Vagina (tissue), 2 donors: ENCODE data around the gene ING2. TPM values are rescaled to one million over a fixed set of nuclear protein-coding genes. Genes with fewer than 3 reads are reported as not detected.

ENCODE experiments used
- DNase-seq, 2 donors: peaks; one replicate each; pipeline ENCODE4 v3.0.0-alpha.2; 2017; ENCODE audit errors: extremely low spot score in 2 of 2
- H3K27ac ChIP-seq: fragments of 200-600 bp; sonication (generic); one replicate; pipeline ENCODE4 v1.5.1; 2019
- H3K27me3 ChIP-seq: fragments of 200-600 bp; sonication (generic); one replicate; pipeline ENCODE4 v1.5.1; 2019
- H3K36me3 ChIP-seq, 2 donors: fragments of 200-600 bp; sonication (generic); one replicate each; pipeline ENCODE4 v1.5.1; 2017 to 2019
- H3K4me1 ChIP-seq: fragments of 200-600 bp; sonication (generic); one replicate; pipeline ENCODE4 v1.5.1; 2019
- H3K4me3 ChIP-seq, 2 donors: fragments of 200-600 bp; sonication (generic); 1 replicate in 1 of 2; 2 replicates in 1 of 2; pipeline ENCODE4 v1.5.1; 2016 to 2019
- H3K9me3 ChIP-seq: fragments of 200-600 bp; sonication (generic); one replicate; pipeline ENCODE4 v1.5.1; 2019
- POLR2A ChIP-seq, 2 donors: fragments of 450-650 bp; IDR thresholded peaks; one replicate each; pipeline ENCODE4 v1.6.1; 2017; ENCODE audit warnings: antibody characterized with exemption in 2 of 2, mild to moderate bottlenecking in 2 of 2, moderate library complexity in 2 of 2
- POLR2AphosphoS5 ChIP-seq, 2 donors: sonication (generic); formaldehyde crosslinking; IDR thresholded peaks; one replicate each; pipeline ENCODE4 v1.9.0; 2017; ENCODE audit warnings: antibody characterized with exemption in 2 of 2, mild to moderate bottlenecking in 2 of 2, low read depth in 1 of 2; ENCODE audit not compliant: insufficient read depth in 1 of 2
- intact Hi-C: fragments of 100-400 bp; cut with DNase I; formaldehyde crosslinking; loops from one replicate; pipeline ENCODE4 v1.15.1; 2023
- total RNA-seq: library from RNA; depleted of rRNA; stranded (reverse); fragments of >200 nt; gene quantifications from one replicate; pipeline ENCODE4 v1.2.3, GENCODE V29; 2016
- TF ChIP-seq, protein P1 (sequence below), 3 experiments: fragments of 450-650 bp in 2 of 3; fragments of 200-600 bp in 1 of 3; sonication (generic) in 1 of 3; IDR thresholded peaks; one replicate each; pipeline ENCODE4 v1.5.1; 2017 to 2019; ENCODE audit warnings: antibody characterized with exemption in 3 of 3, mild to moderate bottlenecking in 2 of 3, moderate library complexity in 2 of 3

ING2 gene
- total RNA-seq, 1 donor from 2014 or later, result 8.1 TPM

DNA sequence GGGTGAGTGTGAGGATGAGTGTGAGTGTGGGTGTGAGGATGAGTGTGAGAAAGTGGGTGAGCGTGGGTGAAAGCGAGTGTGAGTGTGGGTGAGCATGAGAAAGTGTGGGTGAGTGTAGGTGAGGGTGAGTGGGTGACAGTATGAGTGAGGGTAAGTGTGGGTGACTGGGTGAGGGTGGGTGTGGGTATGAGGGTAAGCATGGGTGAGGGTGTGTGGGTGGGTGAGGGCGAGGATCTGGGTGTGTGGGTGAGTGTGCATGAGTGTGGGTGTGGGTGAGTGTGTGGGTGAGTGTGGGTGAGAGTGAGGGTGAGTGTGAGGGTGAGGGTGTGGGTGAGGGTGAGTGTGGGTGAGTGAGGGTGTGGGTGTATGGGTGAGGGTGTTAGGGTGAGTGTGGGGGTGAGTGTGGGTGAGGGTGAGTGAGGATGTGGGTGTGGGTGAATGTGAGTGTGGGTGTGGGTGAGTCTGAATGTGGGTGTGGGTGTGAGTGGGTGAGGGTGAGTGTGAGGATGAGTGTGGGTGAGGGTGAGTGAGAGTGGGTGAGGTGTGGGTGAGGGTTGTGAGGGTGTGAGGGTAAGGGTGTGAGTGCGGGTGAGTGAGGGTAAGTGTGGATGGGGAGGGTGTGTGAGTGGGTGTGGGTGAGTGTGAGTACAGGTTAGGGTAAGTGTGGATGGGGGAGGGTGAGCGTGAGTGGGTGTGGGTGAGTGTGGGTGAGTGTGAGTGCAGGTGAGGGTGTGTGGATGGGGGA is 48.9 kb downstream of the ING2 start:
- no peak overlapping the region for H3K4me3 ChIP-seq
- no peaks in the 10 kb centered on the region for H3K36me3 ChIP-seq
- H3K4me1 ChIP-seq, result no peaks in the 10 kb centered on the region
- H3K27ac ChIP-seq, result no peak overlapping the region
- no peaks in the 10 kb centered on the region for H3K27me3 ChIP-seq
- no peak for DNase-seq
- H3K9me3 ChIP-seq, result no peaks in the 10 kb centered on the region
- TF ChIP-seq POLR2AphosphoS5 (IDR thresholded peaks at IDR 0.05; ENCODE audit: insufficient read depth in 1 of 2, low read depth in 1 of 2) (no peak), POLR2A (IDR thresholded peaks at IDR 0.05) (no peak)
- TF ChIP-seq, protein P1, sequence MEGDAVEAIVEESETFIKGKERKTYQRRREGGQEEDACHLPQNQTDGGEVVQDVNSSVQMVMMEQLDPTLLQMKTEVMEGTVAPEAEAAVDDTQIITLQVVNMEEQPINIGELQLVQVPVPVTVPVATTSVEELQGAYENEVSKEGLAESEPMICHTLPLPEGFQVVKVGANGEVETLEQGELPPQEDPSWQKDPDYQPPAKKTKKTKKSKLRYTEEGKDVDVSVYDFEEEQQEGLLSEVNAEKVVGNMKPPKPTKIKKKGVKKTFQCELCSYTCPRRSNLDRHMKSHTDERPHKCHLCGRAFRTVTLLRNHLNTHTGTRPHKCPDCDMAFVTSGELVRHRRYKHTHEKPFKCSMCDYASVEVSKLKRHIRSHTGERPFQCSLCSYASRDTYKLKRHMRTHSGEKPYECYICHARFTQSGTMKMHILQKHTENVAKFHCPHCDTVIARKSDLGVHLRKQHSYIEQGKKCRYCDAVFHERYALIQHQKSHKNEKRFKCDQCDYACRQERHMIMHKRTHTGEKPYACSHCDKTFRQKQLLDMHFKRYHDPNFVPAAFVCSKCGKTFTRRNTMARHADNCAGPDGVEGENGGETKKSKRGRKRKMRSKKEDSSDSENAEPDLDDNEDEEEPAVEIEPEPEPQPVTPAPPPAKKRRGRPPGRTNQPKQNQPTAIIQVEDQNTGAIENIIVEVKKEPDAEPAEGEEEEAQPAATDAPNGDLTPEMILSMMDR (IDR thresholded peaks at IDR 0.05), result no peak
- intact Hi-C loops, result no loop called here

DNA sequence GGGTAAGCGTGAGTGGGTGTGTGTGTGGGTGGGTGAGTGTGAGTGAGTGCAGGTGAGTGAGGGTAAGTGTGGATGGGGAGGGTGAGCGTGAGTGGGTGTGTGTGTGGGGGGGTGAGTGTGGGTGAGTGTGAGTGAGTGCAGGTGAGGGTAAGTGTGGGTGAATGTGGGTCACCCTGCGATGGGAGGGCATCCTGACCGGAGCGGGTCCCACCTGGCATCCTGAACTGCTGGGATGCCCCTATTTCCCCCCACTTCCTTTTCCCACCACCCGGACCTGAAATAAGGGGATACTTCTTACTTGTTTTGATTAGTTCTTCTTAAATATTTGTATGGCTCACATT is 49.5 kb downstream of the ING2 start:
- intact Hi-C loops, result no loop called here
- Histone ChIP-seq H3K27ac (no peak overlapping the region), H3K36me3 (no peaks in the 10 kb centered on the region), H3K4me3 (no peak overlapping the region), H3K4me1 (no peaks in the 10 kb centered on the region), H3K27me3 (no peaks in the 10 kb centered on the region), H3K9me3 (no peaks in the 10 kb centered on the region)
- DNase-seq, result no peak
- no peak for TF ChIP-seq POLR2A (IDR thresholded peaks at IDR 0.05)
- no peak for TF ChIP-seq POLR2AphosphoS5 (IDR thresholded peaks at IDR 0.05; ENCODE audit: insufficient read depth in 1 of 2, low read depth in 1 of 2)
- TF ChIP-seq, protein P1 (IDR thresholded peaks at IDR 0.05), result no peak

DNA sequence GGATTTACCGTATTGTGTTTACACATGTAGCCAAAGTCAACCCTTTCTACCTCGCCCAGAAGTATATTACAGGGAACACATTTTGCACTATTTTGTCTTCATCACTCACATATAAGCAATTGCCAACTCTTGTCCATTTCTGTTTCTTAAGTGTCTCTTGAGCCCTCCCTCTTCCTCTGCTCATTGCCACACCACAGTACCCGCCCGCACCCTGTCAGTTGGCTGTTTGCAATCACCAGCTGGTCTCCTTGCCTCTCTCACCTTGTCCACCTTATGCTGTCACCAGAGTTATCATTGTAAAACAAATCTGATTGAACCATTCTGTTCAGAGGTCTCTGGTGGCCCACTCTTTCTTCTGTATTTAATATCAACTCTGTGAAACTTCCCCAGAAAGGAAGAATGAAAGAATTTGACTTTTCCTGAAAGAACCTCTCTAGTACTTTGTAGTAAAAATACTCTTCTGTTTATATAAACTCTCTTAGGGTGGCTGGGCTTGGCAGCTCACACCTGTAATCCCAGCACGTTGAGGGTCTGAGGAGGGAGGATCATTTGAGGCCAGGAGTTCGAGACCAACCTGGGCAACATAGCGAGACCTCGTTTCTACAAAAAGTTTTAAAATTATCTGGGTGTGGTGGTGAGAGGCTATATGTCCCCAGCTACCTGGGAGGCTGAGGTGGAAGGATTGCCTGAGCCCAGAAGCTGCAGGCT is 50.2 kb downstream of the ING2 start:
- no peak for DNase-seq
- H3K27ac ChIP-seq, result no peak overlapping the region
- no peaks in the 10 kb centered on the region for H3K4me1 ChIP-seq
- intact Hi-C loops, result no loop called here
- TF ChIP-seq, protein P1 (IDR thresholded peaks at IDR 0.05), result no peak
- no peak for TF ChIP-seq POLR2AphosphoS5 (IDR thresholded peaks at IDR 0.05; ENCODE audit: insufficient read depth in 1 of 2, low read depth in 1 of 2)
- no peak for TF ChIP-seq POLR2A (IDR thresholded peaks at IDR 0.05)
- H3K27me3 ChIP-seq, result no peaks in the 10 kb centered on the region
- H3K4me3 ChIP-seq, result no peak overlapping the region
- no peaks in the 10 kb centered on the region for H3K9me3 ChIP-seq
- H3K36me3 ChIP-seq, result no peaks in the 10 kb centered on the region

DNA sequence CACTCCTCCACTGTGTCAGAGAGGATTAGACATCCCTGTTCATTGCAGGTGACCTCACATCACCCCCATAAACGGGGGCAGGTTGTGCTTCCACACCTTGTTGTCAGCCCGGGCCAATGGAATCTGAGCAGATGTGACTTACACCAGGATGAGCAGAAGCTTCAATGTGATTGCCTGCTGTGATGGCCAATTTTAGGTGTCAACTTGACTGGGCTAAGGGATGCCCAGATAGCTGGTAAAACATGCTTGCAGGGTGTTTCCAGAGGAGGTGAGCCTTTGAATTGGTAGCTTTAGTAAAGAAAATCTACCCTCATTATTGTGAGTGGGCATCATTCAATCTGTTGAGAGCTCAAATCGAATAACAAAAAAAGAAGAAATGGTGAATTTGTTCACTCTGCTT is 52.1 kb downstream of the ING2 start:
- intact Hi-C loops, result no loop called here
- Histone ChIP-seq H3K4me3 (no peak overlapping the region), H3K27ac (no peak overlapping the region), H3K9me3 (no peaks in the 10 kb centered on the region), H3K27me3 (no peaks in the 10 kb centered on the region), H3K36me3 (no peaks in the 10 kb centered on the region), H3K4me1 (no peaks in the 10 kb centered on the region)
- DNase-seq, result no peak
- no peak for TF ChIP-seq POLR2A (IDR thresholded peaks at IDR 0.05)

DNA sequence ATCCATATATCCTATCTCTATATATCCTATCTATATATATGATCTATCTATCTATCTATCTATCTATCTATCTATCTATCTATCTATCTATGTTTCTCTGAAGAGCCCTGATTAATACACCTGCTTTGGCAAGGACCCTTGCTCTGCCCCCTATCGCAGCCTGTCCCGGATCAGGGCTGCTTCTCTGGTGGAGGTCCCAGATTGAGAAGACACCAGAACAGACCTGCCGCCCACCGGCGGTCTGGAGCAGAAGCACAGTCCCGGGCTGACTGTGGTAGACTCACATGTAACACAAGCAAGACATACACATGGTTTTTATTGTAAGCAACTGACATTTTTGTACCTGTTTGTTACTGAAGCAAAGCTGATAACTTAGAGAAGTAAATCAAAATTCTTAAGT is 52.8 kb downstream of the ING2 start:
- no peak for TF ChIP-seq POLR2A (IDR thresholded peaks at IDR 0.05)
- no peak for TF ChIP-seq POLR2AphosphoS5 (IDR thresholded peaks at IDR 0.05; ENCODE audit: insufficient read depth in 1 of 2, low read depth in 1 of 2)
- TF ChIP-seq, protein P1 (IDR thresholded peaks at IDR 0.05), result no peak
- H3K9me3 ChIP-seq, result no peaks in the 10 kb centered on the region
- no peak overlapping the region for H3K27ac ChIP-seq
- intact Hi-C loops, result no loop called here
- DNase-seq, result no peak
- H3K4me3 ChIP-seq, result no peak overlapping the region
- H3K36me3 ChIP-seq, result no peaks in the 10 kb centered on the region
- no peaks in the 10 kb centered on the region for H3K27me3 ChIP-seq
- H3K4me1 ChIP-seq, result no peaks in the 10 kb centered on the region
